Muscle of leg (tissue), 11 donors: ENCODE data around the gene TOMM34. TPM values are rescaled to one million over a fixed set of nuclear protein-coding genes. Genes with fewer than 3 reads are reported as not detected.

Experiments used
- DNase-seq: peaks from one replicate; pipeline ENCODE4 v3.0.0; 2013
- H3K27ac ChIP-seq: one replicate; pipeline ENCODE4 v1.5.1; 2013; ENCODE audit warnings: mild to moderate bottlenecking, low read length, control low read depth
- H3K27me3 ChIP-seq: one replicate; pipeline ENCODE4 v1.6.1; 2013; ENCODE audit warnings: low read length; ENCODE audit not compliant: control insufficient read depth, insufficient read depth
- H3K36me3 ChIP-seq: one replicate; pipeline ENCODE4 v1.6.1; 2013; ENCODE audit warnings: low read length; ENCODE audit not compliant: control insufficient read depth, insufficient read depth
- H3K4me1 ChIP-seq: one replicate; pipeline ENCODE4 v1.6.1; 2013; ENCODE audit warnings: low read length; ENCODE audit not compliant: control insufficient read depth, insufficient read depth
- H3K4me3 ChIP-seq: one replicate; pipeline ENCODE4 v1.5.1; 2013; ENCODE audit warnings: low read length, control low read depth
- H3K9me3 ChIP-seq: replicated peaks from 2 replicates; pipeline ENCODE4 v1.6.1; 2013; ENCODE audit warnings: low read depth, low read length; ENCODE audit not compliant: control insufficient read depth
- WGBS: methylation state at CpG from one replicate; pipeline ENCODE4 v1.1.5; 2013; ENCODE audit warnings: missing lambda C conversion rate; ENCODE audit not compliant: insufficient coverage; 5-methylcytosine and 5-hydroxymethylcytosine counted together
- polyA plus RNA-seq, 8 donors: library from polyadenylated mRNA; unstranded; fragments of 120-200 nt; gene quantifications; one replicate each; pipeline versions ENCODE4 v1.2.1 to v1.2.3, GENCODE V29; 2013; ENCODE audit warnings: inconsistent platforms in 1 of 8, low replicate concordance in 1 of 8; ENCODE audit not compliant: insufficient read length in 8 of 8, insufficient read depth in 1 of 8
- total RNA-seq: library from RNA; stranded (reverse); fragments of 120-200 nt; gene quantifications from one replicate; pipeline ENCODE4 v1.2.4, GENCODE V29; 2013

The TOMM34 gene
- total and polyA plus RNA-seq, 9 donors = 9.7 to 17.9 (median 14.5) TPM

DNA sequence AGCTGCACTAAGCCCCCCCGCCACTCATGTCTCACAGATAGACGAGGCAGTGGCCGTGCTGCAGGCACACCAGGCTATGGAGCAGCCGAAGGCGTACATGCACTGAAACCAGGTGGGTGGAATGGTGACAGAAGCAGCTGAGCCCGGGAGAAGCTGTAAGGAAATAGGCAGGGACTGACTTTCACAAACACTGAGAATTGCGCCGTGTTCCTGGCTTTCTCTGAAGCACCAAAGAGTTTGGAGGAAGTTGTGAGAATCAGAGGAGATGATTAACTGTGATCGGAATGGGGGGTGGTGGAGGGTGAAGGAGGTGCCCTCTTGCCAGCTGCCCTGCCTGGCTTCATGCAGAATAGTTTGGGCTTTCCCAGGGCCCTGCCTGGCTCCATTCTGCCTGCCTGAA, 21.6 kb downstream of the TOMM34 start:
- no peak for DNase-seq
- 70% methylated on average over 8 of the region's 9 CpGs for WGBS
- H3K27me3 ChIP-seq = no peaks in the 10 kb centered on the region
- H3K27ac ChIP-seq = no peak overlapping the region
- H3K9me3 ChIP-seq = no peaks in the 10 kb centered on the region
- peaks cover 41% of the 10 kb centered on the region for H3K36me3 ChIP-seq
- H3K4me1 ChIP-seq = no peaks in the 10 kb centered on the region
- no peak overlapping the region for H3K4me3 ChIP-seq

DNA sequence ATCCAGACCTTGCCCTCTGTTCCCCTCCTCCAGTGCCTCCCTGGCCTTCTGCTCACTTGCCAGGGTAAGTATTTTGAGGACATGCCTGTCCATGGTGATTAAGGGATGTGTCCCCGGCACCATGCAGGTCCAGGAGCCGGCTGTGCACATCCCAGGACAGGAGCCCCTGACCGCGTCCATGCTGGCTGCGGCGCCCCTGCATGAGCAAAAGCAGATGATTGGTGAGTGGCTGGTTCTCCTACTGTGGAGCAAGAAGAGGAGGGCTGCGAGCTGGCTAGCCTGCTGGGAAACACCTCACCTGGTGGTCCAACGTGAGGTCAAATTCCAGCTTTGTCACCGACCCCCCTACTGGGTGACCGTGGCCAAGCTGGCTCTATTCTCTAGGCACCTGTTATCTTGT, 23.7 kb downstream of the TOMM34 start:
- H3K27ac ChIP-seq = no peak overlapping the region
- peaks cover 29% of the 10 kb centered on the region for H3K36me3 ChIP-seq
- 88% methylated on average over 9 of the region's 10 CpGs for WGBS

DNA sequence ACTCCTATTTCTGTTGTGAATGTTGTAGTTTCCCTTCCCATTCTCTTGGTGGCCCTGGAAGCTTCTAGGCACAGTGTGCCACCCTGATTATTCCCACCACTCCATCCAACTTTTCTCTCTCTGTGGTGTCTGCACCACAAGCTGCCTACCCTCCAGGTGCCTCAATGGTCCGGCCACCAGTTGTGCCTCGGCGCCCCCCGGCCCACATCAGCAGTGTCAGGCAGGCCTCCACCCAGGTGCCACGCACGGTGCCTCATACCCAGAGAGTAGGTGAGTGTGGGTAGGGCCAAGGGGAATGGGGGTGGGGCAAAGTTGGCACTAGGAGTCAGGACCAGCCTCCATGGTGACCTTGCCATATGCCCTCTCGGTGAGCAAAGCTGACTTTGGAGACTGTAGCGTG, 27.3 kb downstream of the TOMM34 start:
- Histone ChIP-seq H3K27ac (no peak overlapping the region), H3K36me3 (peaks cover 16% of the 10 kb centered on the region), H3K4me3 (no peak overlapping the region), H3K4me1 (no peaks in the 10 kb centered on the region), H3K27me3 (no peaks in the 10 kb centered on the region), H3K9me3 (no peaks in the 10 kb centered on the region)
- 92% methylated on average over 4 of the region's 8 CpGs for whole genome bisulfite sequencing
- no peak for DNase-seq

More for the DNA sequence above, 23.7 kb downstream of the TOMM34 start:
- H3K4me1 ChIP-seq = no peaks in the 10 kb centered on the region
- no peak for DNase-seq
- H3K27me3 ChIP-seq = no peaks in the 10 kb centered on the region
- H3K9me3 ChIP-seq = no peaks in the 10 kb centered on the region
- no peak overlapping the region for H3K4me3 ChIP-seq

DNA sequence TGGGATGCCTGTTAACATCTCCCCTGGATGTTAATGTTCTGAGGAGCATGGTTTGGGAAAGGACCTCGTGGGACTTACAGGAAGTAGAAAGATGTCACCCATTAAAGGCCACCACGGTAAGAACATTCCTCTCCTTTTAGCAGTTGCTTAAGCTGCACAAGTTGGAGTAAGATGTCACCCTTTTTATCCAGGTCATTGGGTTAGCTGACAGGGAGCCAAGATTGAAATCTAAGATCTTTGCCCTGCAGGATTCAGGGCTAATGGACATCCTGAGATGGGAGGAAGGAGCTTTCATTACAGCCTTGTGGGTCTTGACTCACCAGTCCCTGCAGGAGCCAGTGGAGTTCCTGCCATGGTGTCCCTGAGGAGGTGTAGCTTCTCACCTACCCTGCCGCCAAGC, 28.3 kb downstream of the TOMM34 start:
- H3K27ac ChIP-seq = no peak overlapping the region
- no peaks in the 10 kb centered on the region for H3K27me3 ChIP-seq
- H3K4me1 ChIP-seq = no peaks in the 10 kb centered on the region
- 83% methylated on average over 1 of the region's 3 CpGs for whole genome bisulfite sequencing
- no peak overlapping the region for H3K4me3 ChIP-seq
- no peaks in the 10 kb centered on the region for H3K9me3 ChIP-seq
- DNase-seq = no peak
- H3K36me3 ChIP-seq = peaks cover 15% of the 10 kb centered on the region

DNA sequence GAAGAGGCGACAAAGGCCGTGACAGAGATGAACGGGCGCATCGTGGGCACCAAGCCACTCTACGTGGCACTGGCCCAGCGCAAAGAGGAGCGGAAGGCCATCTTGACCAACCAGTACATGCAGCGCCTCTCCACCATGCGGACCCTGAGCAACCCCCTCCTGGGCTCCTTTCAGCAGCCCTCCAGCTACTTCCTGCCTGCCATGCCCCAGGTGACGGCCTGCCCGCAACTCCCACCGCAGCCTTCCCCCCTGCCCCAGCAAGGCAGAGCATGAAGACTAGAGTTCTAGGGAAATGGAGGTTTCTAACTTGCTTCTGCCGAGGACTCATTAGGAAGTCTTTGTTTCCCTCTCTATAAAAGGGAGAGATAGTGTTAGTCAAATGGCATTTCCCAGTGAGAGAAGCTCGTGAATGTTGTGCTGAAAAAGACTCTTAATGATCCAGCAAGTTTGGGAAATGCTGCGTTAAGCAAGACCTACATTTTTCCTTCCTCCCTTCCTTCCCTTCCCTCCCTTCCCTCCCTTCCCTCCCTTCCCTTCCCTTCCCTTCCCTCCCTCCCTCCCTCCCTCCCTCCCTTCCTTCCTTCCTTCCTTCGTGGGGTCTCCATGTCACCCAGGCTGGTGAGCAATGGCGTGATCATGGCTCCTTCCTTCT, 29.6 kb downstream of the TOMM34 start:
- Histone ChIP-seq H3K36me3 (peaks cover 13% of the 10 kb centered on the region), H3K27me3 (no peaks in the 10 kb centered on the region), H3K4me1 (no peaks in the 10 kb centered on the region), H3K4me3 (no peak overlapping the region), H3K27ac (no peak overlapping the region), H3K9me3 (no peaks in the 10 kb centered on the region)
- DNase-seq = no peak
- WGBS = 95% methylated on average over 9 of the region's 18 CpGs

DNA sequence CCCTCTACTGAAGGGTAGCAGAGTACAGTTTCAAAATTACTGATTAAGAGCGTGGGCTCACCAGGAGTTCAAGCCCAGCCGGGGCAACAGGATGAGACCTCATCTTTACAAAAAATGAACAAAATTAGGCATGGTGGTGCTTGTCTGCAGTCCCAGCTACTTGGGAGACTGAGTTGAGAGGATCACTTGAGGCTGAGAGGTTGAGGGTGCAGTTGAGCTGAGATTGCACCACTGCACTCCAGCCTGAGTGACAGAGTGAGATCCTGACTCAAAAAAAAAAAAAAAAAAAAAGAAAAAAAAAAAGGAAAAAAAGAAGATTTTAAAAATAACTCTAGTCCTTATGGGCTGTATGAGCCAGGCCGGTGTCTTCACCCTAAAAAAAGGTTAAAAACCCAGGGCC, 31.6 kb downstream of the TOMM34 start:
- Histone ChIP-seq H3K27ac (no peak overlapping the region), H3K4me1 (no peaks in the 10 kb centered on the region), H3K4me3 (no peak overlapping the region), H3K9me3 (no peaks in the 10 kb centered on the region), H3K36me3 (peaks cover 15% of the 10 kb centered on the region), H3K27me3 (no peaks in the 10 kb centered on the region)
- no peak for DNase-seq
- WGBS = no CpG with 5 or more reads among the region's 3 CpGs

DNA sequence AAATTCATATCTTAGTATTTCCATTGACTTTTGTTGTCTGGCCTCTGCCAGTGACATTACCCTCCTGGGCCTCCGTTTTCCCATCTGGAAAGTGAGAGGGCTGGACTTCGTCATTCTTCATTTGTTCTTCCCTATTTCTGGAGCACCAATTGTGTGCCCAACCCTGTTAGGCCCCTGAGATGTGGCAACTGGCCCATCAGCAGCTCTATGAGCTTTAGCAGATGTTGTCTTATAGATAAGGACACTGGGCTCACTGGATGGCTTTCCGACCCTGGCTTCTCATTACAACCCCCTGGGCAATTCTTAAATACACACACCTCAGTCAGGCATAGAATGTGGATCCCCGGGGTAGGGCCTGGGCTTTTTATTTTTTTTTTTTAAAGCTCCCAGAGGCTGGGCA, 35.7 kb downstream of the TOMM34 start:
- no peak for DNase-seq
- H3K9me3 ChIP-seq = no peaks in the 10 kb centered on the region
- H3K4me3 ChIP-seq = no peak overlapping the region
- no peaks in the 10 kb centered on the region for H3K4me1 ChIP-seq
- H3K27me3 ChIP-seq = no peaks in the 10 kb centered on the region
- 86% methylated on average over 3 of the region's 4 CpGs for WGBS
- H3K27ac ChIP-seq = no peak overlapping the region
- peaks cover 4% of the 10 kb centered on the region for H3K36me3 ChIP-seq

DNA sequence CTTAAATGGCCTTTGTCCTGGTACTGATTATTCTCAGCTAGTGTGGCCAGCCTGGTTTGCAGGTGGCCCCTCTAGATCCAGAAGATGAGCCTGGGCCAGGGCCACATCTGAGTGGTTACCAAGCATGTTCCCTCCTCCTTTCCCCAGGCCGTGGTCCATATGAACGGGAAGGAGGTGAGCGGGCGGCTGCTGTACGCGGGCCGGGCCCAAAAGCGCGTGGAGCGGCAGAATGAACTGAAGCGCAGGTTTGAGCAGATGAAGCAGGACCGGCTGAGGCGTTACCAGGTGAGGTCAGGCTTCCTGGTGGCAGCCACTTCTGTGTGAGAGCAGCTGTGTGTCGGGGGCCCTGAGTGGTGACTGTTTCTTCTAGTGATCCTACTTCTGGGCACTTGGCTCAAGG, 38.8 kb downstream of the TOMM34 start:
- Histone ChIP-seq H3K27me3 (no peaks in the 10 kb centered on the region), H3K36me3 (peaks cover 13% of the 10 kb centered on the region), H3K27ac (no peak overlapping the region), H3K9me3 (no peaks in the 10 kb centered on the region), H3K4me1 (no peaks in the 10 kb centered on the region), H3K4me3 (no peak overlapping the region)
- 98% methylated on average over 14 of the region's 14 CpGs for WGBS
- DNase-seq = no peak

DNA sequence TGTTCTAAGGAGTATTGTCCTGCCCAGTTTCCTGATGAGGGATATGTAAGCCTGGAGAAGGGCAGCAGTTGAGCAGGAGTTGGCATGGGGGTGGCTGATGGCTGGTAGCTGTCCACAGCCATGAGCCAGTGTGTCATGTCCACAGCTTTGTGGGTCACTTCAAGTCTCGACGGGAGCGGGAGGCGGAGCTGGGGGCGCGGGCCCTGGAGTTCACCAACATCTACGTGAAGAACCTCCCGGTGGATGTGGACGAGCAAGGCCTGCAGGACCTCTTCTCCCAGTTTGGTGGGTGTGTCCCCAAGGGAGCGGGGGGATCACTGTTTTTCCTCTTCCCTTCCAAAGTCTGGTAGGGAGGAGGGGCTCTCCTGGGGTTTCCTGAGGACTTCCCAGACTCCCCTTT, 41.4 kb downstream of the TOMM34 start:
- Histone ChIP-seq H3K27ac (no peak overlapping the region), H3K9me3 (no peaks in the 10 kb centered on the region), H3K4me1 (no peaks in the 10 kb centered on the region), H3K4me3 (no peak overlapping the region), H3K36me3 (peaks cover 10% of the 10 kb centered on the region), H3K27me3 (no peaks in the 10 kb centered on the region)
- 88% methylated on average over 4 of the region's 10 CpGs for WGBS
- no peak for DNase-seq

DNA sequence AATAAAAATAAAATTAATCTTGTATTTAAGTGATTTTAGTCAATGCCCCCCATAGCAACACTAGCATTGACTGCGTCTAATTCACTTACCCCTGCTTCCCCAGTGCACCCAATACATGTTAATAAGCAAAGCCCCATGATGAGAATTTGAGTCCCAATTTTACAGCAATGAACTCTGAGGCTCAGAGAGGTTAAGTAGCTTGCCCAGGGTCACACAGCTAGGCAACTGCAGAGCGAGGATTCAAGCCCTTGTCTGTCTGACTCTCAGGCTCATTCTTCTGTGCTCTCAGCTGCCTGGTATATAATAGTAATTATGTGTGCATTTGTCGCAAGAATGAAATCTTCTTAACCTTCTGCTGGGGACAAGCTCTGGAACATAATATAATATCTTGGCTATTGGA, 41.9 kb downstream of the TOMM34 start:
- WGBS = 100% methylated on average over 1 of the region's 3 CpGs
- Histone ChIP-seq H3K36me3 (peaks cover 10% of the 10 kb centered on the region), H3K4me3 (no peak overlapping the region), H3K27ac (no peak overlapping the region), H3K4me1 (no peaks in the 10 kb centered on the region), H3K9me3 (no peaks in the 10 kb centered on the region), H3K27me3 (no peaks in the 10 kb centered on the region)
- DNase-seq = no peak

DNA sequence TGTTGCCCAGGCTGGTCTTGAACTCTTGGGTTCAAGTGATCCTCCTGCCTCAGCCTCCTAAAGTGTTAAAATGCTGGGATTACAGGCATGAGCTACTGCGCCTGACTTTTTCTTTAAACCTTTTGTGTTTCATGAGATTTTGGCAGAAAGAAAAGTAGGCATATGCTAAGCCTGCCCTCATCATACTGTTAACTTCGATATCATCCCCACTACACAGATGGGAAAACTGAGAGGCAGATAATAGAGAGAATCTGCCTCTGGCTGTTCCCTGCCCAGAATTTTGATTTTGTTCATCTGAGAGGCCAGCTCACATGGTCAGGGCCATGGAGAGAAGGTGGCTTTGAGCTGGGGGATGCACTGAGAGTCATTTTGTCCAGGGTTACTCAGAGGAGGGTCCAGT, 42.8 kb downstream of the TOMM34 start:
- H3K36me3 ChIP-seq = peaks cover 10% of the 10 kb centered on the region
- H3K27ac ChIP-seq = no peak overlapping the region
- no peak for DNase-seq
- no peaks in the 10 kb centered on the region for H3K27me3 ChIP-seq
- no peaks in the 10 kb centered on the region for H3K4me1 ChIP-seq
- no CpG with 5 or more reads among the region's 2 CpGs for WGBS
- no peak overlapping the region for H3K4me3 ChIP-seq
- H3K9me3 ChIP-seq = no peaks in the 10 kb centered on the region
